Endothelial cell of umbilical vein (primary cell): ENCODE data around the gene DGKA.

Source experiments
- CTCF ChIP-seq, 2 donors: IDR thresholded peaks; 1 replicate in 1 of 2; 2 replicates in 1 of 2; pipeline ENCODE4 v1.5.1; 2011; ENCODE audit warnings: low read length in 2 of 2, mild to moderate bottlenecking in 2 of 2, moderate library complexity in 2 of 2, control low read depth in 1 of 2, inconsistent platforms in 1 of 2, low read depth in 1 of 2; ENCODE audit not compliant: insufficient read depth in 1 of 2; ENCODE audit errors: extremely low read depth in 1 of 2
- EZH2 ChIP-seq: IDR thresholded peaks from 2 replicates; pipeline ENCODE4 v1.6.1; 2012; ENCODE audit warnings: borderline replicate concordance, low read depth, mild to moderate bottlenecking, moderate library complexity, low read length, inconsistent platforms; ENCODE audit not compliant: severe bottlenecking
- FOS ChIP-seq: IDR thresholded peaks from 2 replicates; pipeline ENCODE4 v1.6.1; 2011; ENCODE audit warnings: mild to moderate bottlenecking, low read length, moderate library complexity, borderline replicate concordance; ENCODE audit not compliant: insufficient read depth
- GATA2 ChIP-seq: IDR thresholded peaks from 2 replicates; pipeline ENCODE4 v1.7.0; 2011; ENCODE audit warnings: low read depth, mild to moderate bottlenecking, moderate library complexity, mixed read lengths, low read length; ENCODE audit not compliant: insufficient read length, insufficient read depth
- JUN ChIP-seq: IDR thresholded peaks from 2 replicates; pipeline ENCODE4 v1.6.1; 2011; ENCODE audit warnings: borderline replicate concordance, low read depth; ENCODE audit not compliant: insufficient read length, insufficient read depth
- MAX ChIP-seq: IDR thresholded peaks from 2 replicates; pipeline ENCODE4 v1.6.1; 2011; ENCODE audit not compliant: insufficient read depth, insufficient read length
- MYC ChIP-seq: IDR thresholded peaks from one replicate; pipeline ENCODE4 v1.6.1; 2011; ENCODE audit warnings: mild to moderate bottlenecking, low read depth, low read length
- POLR2A ChIP-seq: IDR thresholded peaks from 2 replicates; pipeline ENCODE4 v1.6.1; 2012; ENCODE audit warnings: low read depth, mild to moderate bottlenecking, control low read depth, low read length
- POLR2AphosphoS5 ChIP-seq: IDR thresholded peaks from 2 replicates; pipeline ENCODE4 v1.6.1; 2012; ENCODE audit warnings: low read depth, mild to moderate bottlenecking, control low read depth, low read length, moderate library complexity; ENCODE audit not compliant: insufficient read depth

GRCh38 chr12:55934773-55935172 lies 3.8 kb downstream of the DGKA start:
- TF ChIP-seq POLR2A = no peak
- no peak for TF ChIP-seq CTCF (IDR thresholded peaks at IDR 0.05; ENCODE audit: extremely low read depth in 1 of 2, insufficient read depth in 1 of 2, low read depth in 1 of 2, low read length in 2 of 2)
- TF ChIP-seq MYC = no peak
- TF ChIP-seq POLR2AphosphoS5 = no peak
- TF ChIP-seq EZH2 = no peak
- TF ChIP-seq JUN = no peak
- TF ChIP-seq FOS = no peak
- TF ChIP-seq MAX = no peak
- TF ChIP-seq GATA2 = no peak
